Body of pancreas (tissue), 4 donors: ENCODE results near the gene NMRK2. TPM values are rescaled to one million over a fixed set of nuclear protein-coding genes. Genes with fewer than 3 reads are reported as not detected.
A peak's percentile ranks its signal among the peaks of the same experiment; 100 is the strongest.

Experiments used
- ATAC-seq: fragments of 150-250 bp; one replicate; pipeline ENCODE4 v1.9.1; 2016
- DNase-seq, 4 donors: peaks; one replicate each; pipeline ENCODE4 v3.0.0-alpha.2; 2019
- H3K27ac ChIP-seq, 4 donors: fragments of 200-600 bp; sonication (generic); 1 replicate in 3 of 4; 2 replicates in 1 of 4; pipeline versions ENCODE4 v1.5.1 to v1.6.1; 2016 to 2019; ENCODE audit warnings: mild to moderate bottlenecking in 1 of 4, mixed read lengths in 1 of 4, moderate library complexity in 1 of 4
- H3K27me3 ChIP-seq, 2 donors: fragments of 200-600 bp; sonication (generic); one replicate each; pipeline ENCODE4 v1.6.0; 2016; ENCODE audit warnings: mild to moderate bottlenecking in 1 of 2
- H3K36me3 ChIP-seq, 2 donors: fragments of 200-600 bp; sonication (generic); replicated peaks in 1 of 2; 2 replicates each; pipeline ENCODE4 v1.5.1; 2016; ENCODE audit warnings: low read depth in 2 of 2; ENCODE audit not compliant: insufficient read depth in 1 of 2
- H3K4me1 ChIP-seq: fragments of 200-600 bp; sonication (generic); one replicate; pipeline ENCODE4 v1.6.0; 2016
- H3K4me3 ChIP-seq, 2 donors: fragments of 200-600 bp; sonication (generic); 1 replicate in 1 of 2; 2 replicates in 1 of 2; pipeline ENCODE4 v1.5.1; 2016 to 2019
- H3K9me3 ChIP-seq, 3 donors: fragments of 200-600 bp; sonication (generic); 1 replicate in 2 of 3; 2 replicates in 1 of 3; pipeline ENCODE4 v1.5.1; 2016
- POLR2A ChIP-seq, 3 donors: fragments of 450-650 bp; IDR thresholded peaks; one replicate each; pipeline ENCODE4 v1.6.1; 2016; ENCODE audit warnings: antibody characterized with exemption in 3 of 3, mild to moderate bottlenecking in 2 of 3
- WGBS, 2 donors: methylation state at CpG; one replicate each; pipeline ENCODE4 v1.1.5; 2017; 5-methylcytosine and 5-hydroxymethylcytosine counted together
- intact Hi-C: fragments of 100-400 bp; cut with DNase I; formaldehyde crosslinking; loops from one replicate; pipeline ENCODE4 v1.15.1; 2023
- total RNA-seq, 2 donors: library from RNA; depleted of rRNA; stranded (reverse); fragments of >200 nt; gene quantifications; one replicate each; pipeline ENCODE4 v1.1.0, GENCODE V29; 2016
- TF ChIP-seq, protein P1 (sequence below), 7 experiments: fragments of 450-650 bp in 4 of 7; fragments of 200-600 bp in 3 of 7; sonication (generic) in 3 of 7; IDR thresholded peaks; one replicate each; pipeline ENCODE4 v1.5.1; 2016 to 2019; ENCODE audit warnings: antibody characterized with exemption in 7 of 7

NMRK2 gene
- total RNA-seq, 2 donors from 2014 or later = not detected

DNA sequence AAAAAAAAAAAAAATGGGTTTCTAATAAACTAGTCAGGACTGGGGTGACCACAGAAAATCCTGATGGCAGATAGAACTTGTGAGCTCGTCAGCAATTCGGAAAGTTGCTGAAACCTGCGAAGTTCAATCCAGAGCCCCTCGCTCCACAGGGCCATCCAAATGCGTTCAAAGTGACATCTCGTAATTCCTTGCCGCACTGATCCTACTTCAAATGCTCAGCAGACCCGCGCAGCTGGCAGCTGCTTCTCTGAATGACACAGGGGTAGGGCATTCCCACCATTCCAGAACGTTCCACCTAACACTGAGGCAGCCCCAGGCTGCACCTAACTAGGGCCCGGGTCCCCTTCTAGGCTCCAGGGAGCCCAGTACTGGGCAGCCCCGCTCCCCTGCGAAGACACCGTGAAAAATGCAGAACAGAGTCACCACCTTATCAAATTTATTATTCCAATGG lies 42.8 kb downstream of the NMRK2 start:
- H3K4me3 ChIP-seq = no peak overlapping the region
- H3K27me3 ChIP-seq = no peaks in the 10 kb centered on the region
- peaks cover 10% of the 10 kb centered on the region for H3K4me1 ChIP-seq
- intact Hi-C loops = no loop called here
- peaks cover 26 to 43% of the 10 kb centered on the region in 2 donors for H3K36me3 ChIP-seq
- DNase-seq (peak in 1 of 4 donors; percentile 13), ATAC-seq (no peak)
- TF ChIP-seq POLR2A (IDR thresholded peaks at IDR 0.05) = no peak
- no peaks in the 10 kb centered on the region for H3K9me3 ChIP-seq
- WGBS, 2 donors = 84 to 86% methylated on average over 12 to 14 of the region's 14 CpGs
- H3K27ac ChIP-seq = no peak overlapping the region

DNA sequence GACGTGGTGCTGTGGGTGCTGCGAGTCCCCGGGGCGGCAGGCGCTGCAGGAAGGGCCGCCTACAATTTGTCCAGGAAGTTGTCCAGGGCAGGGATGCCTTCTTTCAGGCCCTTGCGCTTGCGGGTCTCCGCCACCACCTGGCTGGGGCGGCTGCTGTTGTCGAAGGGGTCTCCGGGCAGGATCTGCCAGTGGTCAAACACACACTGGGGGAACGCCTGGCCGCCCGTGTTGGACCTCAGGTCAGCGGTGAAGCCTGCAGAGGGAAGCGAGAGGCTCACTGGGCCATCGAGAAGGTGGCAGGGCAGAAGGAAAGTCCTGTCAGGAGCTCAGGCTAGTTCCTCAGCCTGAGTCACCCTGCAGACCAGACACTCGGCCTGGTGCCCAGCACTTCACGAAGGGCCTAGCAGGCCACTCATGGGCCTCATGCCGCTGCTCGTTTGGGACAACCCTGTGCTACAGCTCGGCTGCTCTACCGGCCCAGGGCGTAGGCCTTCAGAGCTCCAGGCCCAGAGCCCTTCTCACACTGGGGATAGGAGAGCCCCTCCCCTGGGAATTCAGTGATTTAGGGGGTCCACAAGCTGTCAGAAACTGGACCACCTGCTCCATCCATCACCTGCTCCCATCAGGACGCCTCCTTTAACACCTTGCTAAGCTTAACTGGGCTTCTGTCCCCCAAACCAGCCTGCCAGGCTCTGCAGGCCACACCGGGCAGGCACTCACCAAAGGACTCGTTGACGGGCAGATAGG lies 43.8 kb downstream of the NMRK2 start:
- DNase-seq (peak in 3 of 4 donors; percentile 14 to 62 (median 20)), ATAC-seq (no peak)
- Histone ChIP-seq H3K9me3 (no peaks in the 10 kb centered on the region), H3K27ac (no peak overlapping the region), H3K4me3 (no peak overlapping the region), H3K4me1 (peaks cover 7% of the 10 kb centered on the region), H3K27me3 (no peaks in the 10 kb centered on the region), H3K36me3 (peaks cover 34 to 53% of the 10 kb centered on the region in 2 donors)
- no peak for TF ChIP-seq POLR2A (IDR thresholded peaks at IDR 0.05)
- TF ChIP-seq, protein P1, sequence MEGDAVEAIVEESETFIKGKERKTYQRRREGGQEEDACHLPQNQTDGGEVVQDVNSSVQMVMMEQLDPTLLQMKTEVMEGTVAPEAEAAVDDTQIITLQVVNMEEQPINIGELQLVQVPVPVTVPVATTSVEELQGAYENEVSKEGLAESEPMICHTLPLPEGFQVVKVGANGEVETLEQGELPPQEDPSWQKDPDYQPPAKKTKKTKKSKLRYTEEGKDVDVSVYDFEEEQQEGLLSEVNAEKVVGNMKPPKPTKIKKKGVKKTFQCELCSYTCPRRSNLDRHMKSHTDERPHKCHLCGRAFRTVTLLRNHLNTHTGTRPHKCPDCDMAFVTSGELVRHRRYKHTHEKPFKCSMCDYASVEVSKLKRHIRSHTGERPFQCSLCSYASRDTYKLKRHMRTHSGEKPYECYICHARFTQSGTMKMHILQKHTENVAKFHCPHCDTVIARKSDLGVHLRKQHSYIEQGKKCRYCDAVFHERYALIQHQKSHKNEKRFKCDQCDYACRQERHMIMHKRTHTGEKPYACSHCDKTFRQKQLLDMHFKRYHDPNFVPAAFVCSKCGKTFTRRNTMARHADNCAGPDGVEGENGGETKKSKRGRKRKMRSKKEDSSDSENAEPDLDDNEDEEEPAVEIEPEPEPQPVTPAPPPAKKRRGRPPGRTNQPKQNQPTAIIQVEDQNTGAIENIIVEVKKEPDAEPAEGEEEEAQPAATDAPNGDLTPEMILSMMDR (IDR thresholded peaks at IDR 0.05) = no peak
- 81 to 93% methylated on average over 16 to 26 of the region's 29 CpGs for WGBS, 2 donors
- intact Hi-C loops = no loop called here

DNA sequence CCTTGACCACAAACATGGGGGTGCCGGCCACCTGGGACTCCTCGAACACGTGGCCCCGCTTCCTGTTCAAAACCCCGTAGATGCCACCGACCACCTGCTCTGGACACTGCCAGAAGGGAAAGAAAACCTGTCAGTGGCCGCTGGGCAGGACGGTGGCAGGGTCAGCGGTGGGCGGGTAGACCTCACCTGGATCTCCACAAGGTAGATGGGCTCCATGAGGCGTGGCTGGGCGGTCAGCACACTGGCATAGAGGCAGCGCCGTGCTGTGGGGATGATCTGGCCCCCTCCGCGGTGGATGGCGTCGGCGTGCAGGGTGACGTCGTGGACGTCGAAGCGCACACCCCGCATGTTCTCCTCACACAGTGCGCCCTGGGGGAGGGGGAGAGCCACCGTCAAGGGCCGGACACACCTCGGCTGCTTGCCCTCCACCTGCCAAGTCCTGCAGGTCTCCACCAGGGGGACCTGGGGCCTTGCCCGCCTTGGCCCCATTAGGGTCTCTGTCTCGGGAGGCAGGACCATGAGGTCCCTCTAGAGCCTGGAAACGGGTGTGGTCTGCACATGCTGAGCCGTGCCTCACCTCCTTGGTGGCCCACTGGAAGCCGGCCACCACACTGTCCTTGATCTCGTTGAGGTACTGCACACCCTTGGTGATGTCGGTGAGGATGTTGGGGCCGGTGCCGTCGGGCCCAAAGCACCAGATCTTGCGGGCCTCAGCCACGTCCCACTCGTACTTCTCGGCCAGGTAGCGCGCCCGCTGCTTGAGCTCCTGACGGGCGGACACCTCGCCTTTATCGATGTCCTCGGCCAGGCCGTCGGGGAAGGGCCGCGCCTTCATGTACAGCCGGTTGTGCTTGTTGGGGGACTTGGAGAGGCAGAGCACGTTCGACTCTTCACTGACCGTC lies 44.6 kb downstream of the NMRK2 start:
- H3K27ac ChIP-seq = no peak overlapping the region
- DNase-seq = peak in 2 of 4 donors; percentile 13 to 22

DNA sequence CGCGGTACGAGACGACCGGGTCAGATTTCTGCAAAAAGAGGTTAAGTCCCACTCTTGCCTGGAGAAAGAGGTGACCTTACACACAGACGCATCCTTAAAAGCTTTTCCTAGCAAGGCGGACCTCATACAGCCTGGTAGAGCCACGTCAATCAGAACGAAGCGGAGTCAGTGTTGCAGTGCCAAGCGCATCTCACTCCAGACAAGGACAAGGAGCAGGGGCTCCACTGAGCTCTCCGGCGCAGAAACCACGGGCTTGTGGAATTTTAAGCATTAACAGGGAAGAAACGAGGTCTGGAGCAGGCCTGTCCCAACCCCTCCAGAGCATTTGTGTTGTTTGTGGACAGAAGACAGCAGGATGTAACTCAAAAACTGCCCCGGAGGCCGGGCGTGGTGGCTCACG lies 45.3 kb downstream of the NMRK2 start:
- no peaks in the 10 kb centered on the region for H3K27me3 ChIP-seq
- intact Hi-C loops = no loop called here
- DNase-seq = no peak
- H3K36me3 ChIP-seq = peaks cover 42 to 68% of the 10 kb centered on the region in 2 donors
- no peak for ATAC-seq
- H3K4me1 ChIP-seq = peaks cover 15% of the 10 kb centered on the region
- no peaks in the 10 kb centered on the region for H3K9me3 ChIP-seq
- no peak for TF ChIP-seq POLR2A (IDR thresholded peaks at IDR 0.05)
- TF ChIP-seq, protein P1 (IDR thresholded peaks at IDR 0.05) = no peak
- 88 to 92% methylated on average over 19 of the region's 19 CpGs for WGBS, 2 donors
- H3K4me3 ChIP-seq = no peak overlapping the region
- H3K27ac ChIP-seq = no peak overlapping the region

More for the DNA sequence above, 44.6 kb downstream of the NMRK2 start:
- intact Hi-C loops = no loop called here
- Histone ChIP-seq H3K27me3 (no peaks in the 10 kb centered on the region), H3K9me3 (no peaks in the 10 kb centered on the region), H3K36me3 (peaks cover 35 to 62% of the 10 kb centered on the region in 2 donors), H3K4me1 (peaks cover 8% of the 10 kb centered on the region), H3K4me3 (no peak overlapping the region)
- TF ChIP-seq, protein P1 (IDR thresholded peaks at IDR 0.05) = peak in 1 of 7 experiments; percentile 9
- no peak for TF ChIP-seq POLR2A (IDR thresholded peaks at IDR 0.05)
- WGBS, 2 donors = 87 to 96% methylated on average over 43 to 59 of the region's 59 CpGs
- ATAC-seq = no peak

DNA sequence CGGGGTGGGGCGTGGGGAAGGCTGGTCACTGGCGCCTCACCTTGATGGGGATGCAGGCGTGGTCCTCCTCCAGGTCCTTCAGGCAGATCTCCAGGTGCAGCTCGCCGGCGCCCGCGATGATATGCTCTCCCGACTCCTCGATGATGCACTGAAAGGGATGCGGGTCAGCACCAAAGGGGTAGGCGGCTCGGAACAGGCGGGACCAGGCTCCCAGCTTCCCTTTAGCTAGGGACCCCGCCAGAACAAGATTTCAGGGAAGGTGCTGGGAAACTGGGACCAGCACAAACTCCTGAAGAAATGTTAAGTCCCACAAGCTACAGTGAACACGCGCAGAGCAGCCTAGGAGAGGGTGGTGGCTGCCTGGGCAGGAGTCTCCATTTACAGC lies 46.4 kb downstream of the NMRK2 start:
- no peak for ATAC-seq
- 88 to 91% methylated on average over 17 to 18 of the region's 18 CpGs for whole genome bisulfite sequencing, 2 donors
- Histone ChIP-seq H3K9me3 (no peaks in the 10 kb centered on the region), H3K27ac (no peak overlapping the region), H3K4me3 (no peak overlapping the region), H3K27me3 (no peaks in the 10 kb centered on the region), H3K4me1 (peaks cover 26% of the 10 kb centered on the region), H3K36me3 (peaks cover 42 to 71% of the 10 kb centered on the region in 2 donors)
- peak in 1 of 4 donors; percentile 19 for DNase-seq
- intact Hi-C loops = no loop called here
- TF ChIP-seq POLR2A (IDR thresholded peaks at IDR 0.05) = no peak
- TF ChIP-seq, protein P1 (IDR thresholded peaks at IDR 0.05) = no peak
